ENCODE results near the gene PTPRU. TPM values are rescaled to one million over a fixed set of nuclear protein-coding genes. Genes with fewer than 3 reads are reported as not detected.

PTPRU gene
- total RNA-seq, 1 experiment from 2014 or later, result 6.8 TPM

GRCh38 chr1:29322861-29323585 is 86.7 kb downstream of the PTPRU start:
- no peak for DNase-seq (ENCODE audit: low spot score)
- BruUV-seq (replicated peaks), result no TSS peak
- Histone ChIP-seq H3K4me3 (ENCODE audit: low read depth, low read length, poor library complexity, severe bottlenecking) (no peak overlapping the region), H3K27me3 (replicated peaks; ENCODE audit: insufficient read depth, low read depth, low read length, poor library complexity) (no peaks in the 10 kb centered on the region), H3K9me3 (ENCODE audit: low read depth, low read length, poor library complexity, severe bottlenecking) (no peaks in the 10 kb centered on the region), H3K27ac (ENCODE audit: low read depth, low read length, poor library complexity, severe bottlenecking) (no peak overlapping the region), H3K36me3 (ENCODE audit: insufficient read depth, low read length, poor library complexity, severe bottlenecking) (no peaks in the 10 kb centered on the region), H3K4me1 (ENCODE audit: insufficient read depth, low read length, poor library complexity, severe bottlenecking) (no peaks in the 10 kb centered on the region)
- CTCF ChIA-PET, result interaction anchor here (0.5 kb wide), 1 partner anchor 1085 kb away, joined by 6 read pairs; no protein-coding TSS in a partner anchor
- intact Hi-C loops (cut with micrococcal nuclease; ENCODE audit: unreplicated experiment), result no loop called here
- POLR2A ChIA-PET (ENCODE audit: low non-redundant PET), result no interaction called here
- TF ChIP-seq, protein P1, sequence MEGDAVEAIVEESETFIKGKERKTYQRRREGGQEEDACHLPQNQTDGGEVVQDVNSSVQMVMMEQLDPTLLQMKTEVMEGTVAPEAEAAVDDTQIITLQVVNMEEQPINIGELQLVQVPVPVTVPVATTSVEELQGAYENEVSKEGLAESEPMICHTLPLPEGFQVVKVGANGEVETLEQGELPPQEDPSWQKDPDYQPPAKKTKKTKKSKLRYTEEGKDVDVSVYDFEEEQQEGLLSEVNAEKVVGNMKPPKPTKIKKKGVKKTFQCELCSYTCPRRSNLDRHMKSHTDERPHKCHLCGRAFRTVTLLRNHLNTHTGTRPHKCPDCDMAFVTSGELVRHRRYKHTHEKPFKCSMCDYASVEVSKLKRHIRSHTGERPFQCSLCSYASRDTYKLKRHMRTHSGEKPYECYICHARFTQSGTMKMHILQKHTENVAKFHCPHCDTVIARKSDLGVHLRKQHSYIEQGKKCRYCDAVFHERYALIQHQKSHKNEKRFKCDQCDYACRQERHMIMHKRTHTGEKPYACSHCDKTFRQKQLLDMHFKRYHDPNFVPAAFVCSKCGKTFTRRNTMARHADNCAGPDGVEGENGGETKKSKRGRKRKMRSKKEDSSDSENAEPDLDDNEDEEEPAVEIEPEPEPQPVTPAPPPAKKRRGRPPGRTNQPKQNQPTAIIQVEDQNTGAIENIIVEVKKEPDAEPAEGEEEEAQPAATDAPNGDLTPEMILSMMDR (conservative IDR thresholded peaks at IDR 0.05; ENCODE audit: low read depth, low read length), result no peak
- TF ChIP-seq EZH2 (IDR thresholded peaks at IDR 0.05; ENCODE audit: borderline replicate concordance, low read depth, low read length, poor library complexity, severe bottlenecking), result no peak

DNA sequence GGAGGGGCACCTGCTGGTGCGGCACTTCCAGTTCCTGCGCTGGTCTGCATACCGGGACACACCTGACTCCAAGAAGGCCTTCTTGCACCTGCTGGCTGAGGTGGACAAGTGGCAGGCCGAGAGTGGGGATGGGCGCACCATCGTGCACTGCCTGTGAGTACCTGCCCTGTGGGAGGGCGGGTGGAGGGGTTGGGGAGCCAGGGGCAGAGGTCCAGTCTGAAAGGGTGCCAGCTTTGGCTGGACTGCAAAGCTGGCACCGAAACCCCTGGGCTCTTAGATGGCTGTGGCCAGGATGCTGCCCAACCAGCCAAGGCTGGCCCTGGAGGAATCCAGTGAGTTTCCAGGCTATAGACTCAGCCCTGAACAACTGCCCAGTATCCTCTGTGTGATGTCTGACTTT is 87.3 kb downstream of the PTPRU start:
- Histone ChIP-seq H3K4me1 (ENCODE audit: insufficient read depth, low read length, poor library complexity, severe bottlenecking) (no peaks in the 10 kb centered on the region), H3K36me3 (ENCODE audit: insufficient read depth, low read length, poor library complexity, severe bottlenecking) (no peaks in the 10 kb centered on the region), H3K27ac (ENCODE audit: low read depth, low read length, poor library complexity, severe bottlenecking) (no peak overlapping the region), H3K9me3 (ENCODE audit: low read depth, low read length, poor library complexity, severe bottlenecking) (no peaks in the 10 kb centered on the region), H3K4me3 (ENCODE audit: low read depth, low read length, poor library complexity, severe bottlenecking) (no peak overlapping the region), H3K27me3 (replicated peaks; ENCODE audit: insufficient read depth, low read depth, low read length, poor library complexity) (no peaks in the 10 kb centered on the region)
- no TSS peak for BruUV-seq (replicated peaks)
- TF ChIP-seq EZH2 (IDR thresholded peaks at IDR 0.05; ENCODE audit: borderline replicate concordance, low read depth, low read length, poor library complexity, severe bottlenecking), result no peak
- TF ChIP-seq, protein P1 (conservative IDR thresholded peaks at IDR 0.05; ENCODE audit: low read depth, low read length), result no peak
- POLR2A ChIA-PET (ENCODE audit: low non-redundant PET), result interaction anchor here (0.5 kb wide), 1 partner anchor 73 kb away, joined by 12 read pairs; no protein-coding TSS in a partner anchor
- CTCF ChIA-PET, result no interaction called here
- intact Hi-C loops (cut with micrococcal nuclease; ENCODE audit: unreplicated experiment), result no loop called here
- DNase-seq (ENCODE audit: low spot score), result no peak

- Histone ChIP-seq H3K27me3 (replicated peaks; ENCODE audit: insufficient read depth, low read depth, low read length, poor library complexity) (no peaks in the 10 kb centered on the region), H3K27ac (ENCODE audit: low read depth, low read length, poor library complexity, severe bottlenecking) (no peak overlapping the region), H3K9me3 (ENCODE audit: low read depth, low read length, poor library complexity, severe bottlenecking) (no peaks in the 10 kb centered on the region), H3K4me1 (ENCODE audit: insufficient read depth, low read length, poor library complexity, severe bottlenecking) (no peaks in the 10 kb centered on the region), H3K36me3 (ENCODE audit: insufficient read depth, low read length, poor library complexity, severe bottlenecking) (no peaks in the 10 kb centered on the region), H3K4me3 (ENCODE audit: low read depth, low read length, poor library complexity, severe bottlenecking) (no peak overlapping the region)
- intact Hi-C loops (cut with micrococcal nuclease; ENCODE audit: unreplicated experiment), result no loop called here
- no TSS peak for BruUV-seq (replicated peaks)
- DNase-seq (ENCODE audit: low spot score), result no peak
- ChIA-PET POLR2A (ENCODE audit: low non-redundant PET) (interaction anchor here (0.5 kb wide), 1 partner anchor 74 kb away, joined by 12 read pairs; no protein-coding TSS in a partner anchor), CTCF (no interaction called here)
- TF ChIP-seq, protein P1 (conservative IDR thresholded peaks at IDR 0.05; ENCODE audit: low read depth, low read length), result no peak
- TF ChIP-seq EZH2 (IDR thresholded peaks at IDR 0.05; ENCODE audit: borderline replicate concordance, low read depth, low read length, poor library complexity, severe bottlenecking), result no peak
These were observed 87.9 kb downstream of the PTPRU start for GRCh38 chr1:29324202-29324601.

Data from A673 (cell line).